ENCODE measurements around the gene NKX2-3.

NKX2-3 gene

DNA sequence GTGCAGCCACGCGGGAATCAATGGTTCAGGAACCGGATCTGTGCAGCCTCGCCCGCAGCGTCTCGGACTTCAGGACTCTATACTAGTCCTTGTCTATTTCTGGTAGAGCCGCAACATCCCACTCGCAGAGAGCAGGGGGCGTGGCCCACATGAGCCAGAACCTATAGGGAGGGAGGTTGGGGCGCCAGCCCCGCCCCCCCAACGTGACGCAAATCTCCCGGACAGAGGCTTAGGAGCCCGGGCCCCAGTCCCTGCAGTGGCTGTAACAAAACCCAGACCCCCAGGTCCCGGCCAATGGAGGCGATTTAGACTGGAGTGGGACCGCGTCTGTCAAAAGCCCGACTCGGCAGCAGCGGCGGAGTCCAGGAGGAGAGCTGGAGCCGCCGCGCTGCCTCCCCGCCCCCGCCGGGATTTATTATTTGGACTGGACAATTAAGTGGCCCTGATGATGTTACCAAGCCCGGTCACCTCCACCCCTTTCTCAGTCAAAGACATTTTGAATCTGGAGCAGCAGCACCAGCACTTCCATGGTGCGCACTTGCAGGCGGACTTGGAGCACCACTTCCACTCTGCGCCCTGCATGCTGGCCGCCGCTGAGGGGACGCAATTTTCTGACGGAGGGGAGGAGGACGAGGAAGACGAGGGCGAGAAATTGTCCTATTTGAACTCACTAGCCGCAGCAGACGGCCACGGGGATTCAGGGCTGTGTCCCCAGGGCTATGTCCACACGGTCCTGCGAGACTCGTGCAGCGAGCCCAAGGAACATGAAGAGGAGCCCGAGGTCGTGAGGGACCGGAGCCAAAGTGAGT lies at the start of gene NKX2-3:
TSS of gene NKX2-3 (plus strand) at position 256 of the 809 bp plus-strand sequence. CDS start at position 446, 190 bp downstream.
- no peak for DNase-seq

- no peak for DNase-seq
Measured at GRCh38 chr10:99484626-99485581, 47.8 kb upstream of the NKX2-3 start.

DNA sequence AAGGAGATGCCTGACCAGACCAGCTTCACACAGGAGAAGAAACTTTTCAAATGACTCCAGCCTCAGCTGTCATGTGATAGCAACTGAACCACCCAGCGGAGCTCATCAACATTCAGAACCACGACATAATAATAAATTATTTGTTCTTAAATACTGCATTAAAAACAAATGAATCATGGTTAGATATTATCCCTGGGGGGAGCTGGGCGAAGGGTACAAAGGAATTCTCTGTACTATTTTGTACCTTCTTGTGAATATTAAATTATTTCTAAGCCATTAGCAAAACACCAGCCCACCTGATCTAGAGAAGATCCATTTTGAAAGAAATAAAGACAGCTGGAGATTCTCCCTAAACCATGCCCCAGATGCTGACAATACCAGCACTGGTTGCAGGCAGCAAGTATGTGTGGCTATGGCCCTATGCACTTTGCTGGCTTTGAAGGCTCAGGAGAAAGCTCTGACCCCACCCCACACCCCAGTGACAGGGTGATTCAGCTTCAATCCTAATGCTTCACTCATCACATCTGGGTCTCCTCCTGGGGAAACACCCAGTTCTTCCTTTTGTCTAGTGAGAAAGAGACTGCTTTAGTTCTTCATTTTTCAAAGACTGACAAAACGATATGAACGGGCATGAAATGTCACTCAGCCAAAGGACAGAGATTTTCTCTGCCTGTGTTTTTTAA lies 45.5 kb upstream of the NKX2-3 start:
- no peak for DNase-seq

DNA sequence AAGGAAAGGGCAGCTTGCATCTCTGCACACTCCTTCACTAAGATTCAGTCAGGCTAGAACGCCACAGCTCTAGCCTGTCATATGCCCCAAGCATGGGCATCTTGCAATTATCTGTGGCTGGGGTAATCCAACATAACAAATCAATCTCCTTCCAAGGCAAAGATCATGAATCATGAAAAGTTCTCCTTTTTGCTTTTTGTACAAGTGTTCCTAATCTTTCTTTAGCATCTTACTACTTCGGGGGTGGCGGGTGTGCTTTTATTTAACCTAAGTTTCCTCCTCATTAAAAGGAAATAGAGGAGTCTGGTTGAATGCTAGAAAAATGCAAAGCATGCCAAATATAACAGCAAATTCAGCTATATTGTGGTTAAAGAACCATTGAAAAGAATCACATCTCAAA lies 43.5 kb upstream of the NKX2-3 start:
- no peak for DNase-seq

GRCh38 chr10:99497343-99498025 lies 35.3 kb upstream of the NKX2-3 start:
- DNase-seq = no peak

DNA sequence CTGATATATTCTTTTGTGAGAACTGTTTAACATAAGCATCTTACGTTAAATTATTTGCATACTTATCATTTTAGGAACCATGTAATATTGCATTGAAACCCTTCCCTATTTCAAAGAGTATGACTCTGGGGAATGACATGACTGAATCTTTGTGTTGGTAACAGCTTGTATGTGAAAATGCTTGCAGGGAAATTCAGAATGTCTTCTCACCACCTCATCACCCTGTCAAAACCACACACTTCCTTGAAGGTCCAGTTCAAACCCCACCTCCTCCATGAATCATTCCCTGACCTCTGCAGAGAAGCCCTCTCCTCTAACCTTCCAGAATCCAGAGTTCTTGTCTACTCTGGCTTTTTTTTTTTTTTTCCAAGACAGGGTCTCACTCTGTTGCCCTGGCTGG lies 26.3 kb upstream of the NKX2-3 start:
- no peak for DNase-seq

GRCh38 chr10:99507265-99507664 lies 25.5 kb upstream of the NKX2-3 start:
- DNase-seq = no peak

DNA sequence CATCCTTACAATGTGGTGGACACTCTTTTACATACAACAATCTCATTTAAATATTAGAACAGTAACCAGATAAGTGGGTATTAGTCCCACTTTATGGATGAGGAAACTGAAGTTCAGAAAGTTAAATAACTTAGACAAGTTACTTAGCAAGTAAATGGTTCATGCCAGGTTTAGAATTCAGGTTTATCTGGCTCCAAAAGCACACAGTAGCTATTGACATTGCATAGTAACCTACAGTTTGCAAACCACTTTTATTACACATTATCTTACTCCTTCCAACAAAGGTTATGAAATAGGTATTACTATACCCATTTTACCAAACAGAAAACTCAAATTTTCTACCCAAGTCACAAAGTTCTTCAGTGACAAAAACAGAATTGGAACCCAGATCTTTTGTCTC lies 19.7 kb upstream of the NKX2-3 start:
- no peak for DNase-seq

GRCh38 chr10:99519690-99520039 lies 13.1 kb upstream of the NKX2-3 start:
- no peak for DNase-seq

- no peak for DNase-seq
Measured at GRCh38 chr10:99520040-99520846, 12.5 kb upstream of the NKX2-3 start.

GRCh38 chr10:99520847-99521764 lies 11.6 kb upstream of the NKX2-3 start:
- DNase-seq = no peak

DNA sequence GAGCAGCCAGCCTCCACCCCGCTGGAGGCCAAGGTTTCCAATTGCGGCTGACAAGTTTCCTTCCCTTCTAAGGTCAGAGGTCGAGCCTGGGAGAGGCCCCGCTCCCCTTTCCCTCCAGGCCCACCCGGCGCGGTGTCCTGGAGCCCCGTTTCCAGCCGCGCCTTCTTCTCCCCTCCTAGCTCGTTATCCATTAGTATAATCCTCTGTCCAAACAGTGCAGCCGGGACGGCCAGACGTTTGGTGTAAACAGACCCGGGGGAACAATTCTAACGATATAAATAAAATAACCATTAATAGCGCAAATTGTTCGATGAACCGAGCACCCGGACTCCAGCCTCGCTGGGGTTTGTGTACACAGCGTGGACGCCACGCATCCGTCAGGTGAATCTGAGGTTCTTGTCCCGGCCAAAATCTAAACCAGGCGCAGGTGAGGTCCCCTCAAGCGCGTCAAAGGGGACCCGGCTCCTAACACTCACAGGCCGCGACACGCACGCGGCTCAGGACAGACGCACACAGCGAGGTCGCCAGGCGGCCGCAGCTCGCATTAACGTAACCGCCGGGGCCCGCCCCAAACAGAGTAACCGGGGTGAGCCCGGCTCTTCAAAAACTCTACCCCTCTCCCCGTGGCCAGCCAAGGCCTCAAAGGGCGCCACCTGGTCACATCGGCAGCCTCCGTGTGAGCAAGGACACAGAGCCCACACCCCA lies 10.8 kb upstream of the NKX2-3 start:
- DNase-seq = no peak

- no peak for DNase-seq
Measured at GRCh38 chr10:99522470-99523250, 10.1 kb upstream of the NKX2-3 start.

- DNase-seq = no peak
Measured at GRCh38 chr10:99523251-99523773, 9.4 kb upstream of the NKX2-3 start.

DNA sequence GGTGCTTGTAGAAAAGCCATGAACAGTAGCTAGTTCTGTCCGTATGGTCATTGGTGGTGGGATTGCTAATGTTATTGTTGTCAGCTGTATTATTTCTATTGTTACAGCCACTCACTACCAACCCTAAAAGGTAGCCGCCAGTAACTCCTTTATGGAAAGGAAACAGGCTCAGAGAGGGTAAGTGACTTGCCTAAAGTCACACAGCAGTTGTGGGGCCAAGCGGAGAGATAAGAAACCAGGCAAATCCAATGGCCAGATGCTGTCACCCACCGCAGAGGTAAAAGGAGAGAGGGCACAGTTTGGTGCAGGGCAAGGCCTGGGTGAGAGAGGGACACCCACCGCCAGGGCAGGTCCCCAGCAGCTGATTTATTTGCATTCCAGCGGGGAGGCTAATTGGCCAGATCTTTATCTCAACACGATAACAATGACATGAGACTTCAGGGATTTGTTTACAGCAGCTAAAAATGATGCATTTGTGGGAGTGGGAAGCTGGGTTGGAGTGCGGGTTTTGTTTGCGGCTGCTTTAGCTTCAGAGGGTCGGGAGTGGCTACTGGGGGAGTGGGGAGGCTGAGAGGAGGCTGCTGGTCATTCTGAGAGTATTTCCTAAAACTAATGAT lies 8.6 kb upstream of the NKX2-3 start:
- no peak for DNase-seq

DNA sequence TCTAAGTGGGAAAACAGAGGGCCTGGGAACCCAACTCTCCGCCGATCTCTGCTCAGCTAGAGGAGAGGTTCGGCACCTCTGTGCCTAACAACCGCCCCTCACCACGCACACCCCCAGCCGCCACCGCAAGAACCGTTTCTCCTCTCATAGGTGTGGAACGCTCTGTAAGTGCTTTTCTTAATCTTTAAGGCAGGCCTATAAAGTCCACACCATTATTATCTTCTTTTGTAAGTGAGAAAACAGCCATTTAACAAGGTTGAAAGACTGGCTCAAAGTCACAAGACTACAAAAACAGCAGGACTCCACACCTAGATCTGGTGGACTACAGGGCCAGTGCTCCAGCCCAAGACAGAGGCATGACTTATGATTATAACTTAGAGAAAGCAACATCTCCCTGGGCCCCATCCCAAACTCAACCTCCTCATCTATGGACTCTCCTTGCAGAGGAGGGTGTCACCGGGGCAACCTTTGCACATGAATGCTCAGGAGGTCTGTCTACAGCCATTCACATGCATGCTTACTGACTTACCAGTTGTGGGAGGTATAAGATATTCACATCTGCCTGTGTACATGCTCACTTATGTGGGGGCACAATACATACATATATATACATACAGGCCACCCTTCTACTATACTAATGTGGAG lies 7.9 kb upstream of the NKX2-3 start:
- no peak for DNase-seq

GRCh38 chr10:99525897-99526296 lies 6.8 kb upstream of the NKX2-3 start:
- no peak for DNase-seq

Measured in NCI-H774 (cell line).